Caco-2 (cell line): ENCODE measurements around the gene RTN4RL1. TPM values are rescaled to one million over a fixed set of nuclear protein-coding genes. Genes with fewer than 3 reads are reported as not detected.
A peak's percentile ranks its signal among the peaks of the same experiment; 100 is the strongest.

Source experiments
- BruUV-seq: library from RNA; stranded (reverse); fragments of 400-500 nt; replicated peaks from 2 replicates; lab custom pipeline; 2021; lab: Mats Ljungman, UMichigan
- CTCF ChIA-PET: fragments of 300-600 bp; sonication (Branson Sonifier 250); formaldehyde crosslinking; loops from one replicate; lab custom pipeline; 2022; ENCODE audit warnings: antibody characterized with exemption; lab: Charles Lee
- POLR2A ChIA-PET: fragments of 300-600 bp; sonication (Branson Sonifier 250); formaldehyde crosslinking; loops from one replicate; lab custom pipeline; 2022; ENCODE audit warnings: antibody characterized with exemption; lab: Charles Lee
- DNase-seq, 2 experiments: peaks; one replicate each; pipeline versions ENCODE4 v3.0.0 to v3.0.0-alpha.2; 2020 to 2022
- H3K27me3 ChIP-seq: replicated peaks from 2 replicates; pipeline ENCODE4 v1.6.0; 2011; ENCODE audit warnings: low read length; ENCODE audit not compliant: control insufficient read depth, insufficient read depth
- H3K36me3 ChIP-seq: 2 replicates; pipeline ENCODE4 v1.5.1; 2011; ENCODE audit warnings: low read length; ENCODE audit not compliant: control insufficient read depth, insufficient read depth
- H3K4me1 ChIP-seq: fragments of 250-450 bp; sonication (Bioruptor Pico); 2 replicates; pipeline ENCODE4 v1.5.1; 2020; ENCODE audit warnings: mild to moderate bottlenecking
- H3K4me3 ChIP-seq: 2 replicates; pipeline ENCODE4 v1.5.1; 2011; ENCODE audit warnings: low read depth, mild to moderate bottlenecking, control low read depth, low read length
- H3K9me3 ChIP-seq: fragments of 250-450 bp; sonication (Bioruptor Pico); 2 replicates; pipeline ENCODE4 v1.5.1; 2020; ENCODE audit warnings: mild to moderate bottlenecking, moderate library complexity
- H3K27ac Mint-ChIP-seq: one replicate; pipeline ENCODE4 v1.8.0; 2022; ENCODE audit warnings: mixed read lengths; ENCODE audit not compliant: unreplicated experiment
- H3K27me3 Mint-ChIP-seq: one replicate; pipeline ENCODE4 v1.8.0; 2022; ENCODE audit warnings: mixed read lengths; ENCODE audit not compliant: insufficient read depth, unreplicated experiment
- H3K36me3 Mint-ChIP-seq: one replicate; pipeline ENCODE4 v1.8.0; 2022; ENCODE audit warnings: mild to moderate bottlenecking, mixed read lengths; ENCODE audit not compliant: insufficient read depth, unreplicated experiment
- H3K4me1 Mint-ChIP-seq: one replicate; pipeline ENCODE4 v1.8.0; 2022; ENCODE audit warnings: low read depth, mixed read lengths; ENCODE audit not compliant: unreplicated experiment
- H3K4me3 Mint-ChIP-seq: one replicate; pipeline ENCODE4 v1.8.0; 2022; ENCODE audit warnings: mild to moderate bottlenecking, moderate library complexity, mixed read lengths; ENCODE audit not compliant: unreplicated experiment
- H3K9me3 Mint-ChIP-seq: one replicate; pipeline ENCODE4 v1.8.0; 2022; ENCODE audit warnings: mixed read lengths; ENCODE audit not compliant: unreplicated experiment
- intact Hi-C: fragments of 100-400 bp; cut with micrococcal nuclease; formaldehyde crosslinking; loops from one replicate; pipeline ENCODE4 v1.10.0; 2022; ENCODE audit not compliant: unreplicated experiment
- total RNA-seq: library from RNA; stranded (reverse); gene quantifications from 2 replicates; pipeline ENCODE4 v1.2.3, GENCODE V29; 2022
- TF ChIP-seq, protein P1 (sequence below), 2 experiments: fragments of 200-600 bp in 1 of 2; IDR thresholded peaks; 1 replicate in 1 of 2; 2 replicates in 1 of 2; pipeline versions ENCODE4 v1.5.1 to v1.8.0; 2011 to 2022; ENCODE audit warnings: antibody characterized with exemption in 1 of 2, control low read depth in 1 of 2, inconsistent platforms in 1 of 2, low read depth in 1 of 2, low read length in 1 of 2, mild to moderate bottlenecking in 1 of 2, moderate library complexity in 1 of 2; ENCODE audit not compliant: insufficient read depth in 1 of 2, severe bottlenecking in 1 of 2, unreplicated experiment in 1 of 2

Gene RTN4RL1
- total RNA-seq, 1 experiment from 2014 or later: 0.54 TPM

GRCh38 chr17:2059547-2060384 lies 34.6 kb upstream of the RTN4RL1 start:
- BruUV-seq: TSS peak; percentile 75
- H3K4me1 Mint-ChIP-seq: no peaks in the 10 kb centered on the region
- H3K4me3 ChIP-seq: no peak overlapping the region

GRCh38 chr17:2058586-2059546 lies 33.7 kb upstream of the RTN4RL1 start:
- TF ChIP-seq, protein P1, sequence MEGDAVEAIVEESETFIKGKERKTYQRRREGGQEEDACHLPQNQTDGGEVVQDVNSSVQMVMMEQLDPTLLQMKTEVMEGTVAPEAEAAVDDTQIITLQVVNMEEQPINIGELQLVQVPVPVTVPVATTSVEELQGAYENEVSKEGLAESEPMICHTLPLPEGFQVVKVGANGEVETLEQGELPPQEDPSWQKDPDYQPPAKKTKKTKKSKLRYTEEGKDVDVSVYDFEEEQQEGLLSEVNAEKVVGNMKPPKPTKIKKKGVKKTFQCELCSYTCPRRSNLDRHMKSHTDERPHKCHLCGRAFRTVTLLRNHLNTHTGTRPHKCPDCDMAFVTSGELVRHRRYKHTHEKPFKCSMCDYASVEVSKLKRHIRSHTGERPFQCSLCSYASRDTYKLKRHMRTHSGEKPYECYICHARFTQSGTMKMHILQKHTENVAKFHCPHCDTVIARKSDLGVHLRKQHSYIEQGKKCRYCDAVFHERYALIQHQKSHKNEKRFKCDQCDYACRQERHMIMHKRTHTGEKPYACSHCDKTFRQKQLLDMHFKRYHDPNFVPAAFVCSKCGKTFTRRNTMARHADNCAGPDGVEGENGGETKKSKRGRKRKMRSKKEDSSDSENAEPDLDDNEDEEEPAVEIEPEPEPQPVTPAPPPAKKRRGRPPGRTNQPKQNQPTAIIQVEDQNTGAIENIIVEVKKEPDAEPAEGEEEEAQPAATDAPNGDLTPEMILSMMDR (IDR thresholded peaks at IDR 0.05; ENCODE audit: insufficient read depth in 1 of 2, low read depth in 1 of 2, low read length in 1 of 2, severe bottlenecking in 1 of 2, unreplicated experiment in 1 of 2): no peak
- Mint-ChIP-seq H3K9me3 (no peaks in the 10 kb centered on the region), H3K4me1 (no peaks in the 10 kb centered on the region), H3K27ac (no peak overlapping the region), H3K36me3 (peaks cover 11% of the 10 kb centered on the region), H3K4me3 (no peak overlapping the region), H3K27me3 (no peaks in the 10 kb centered on the region)
- no peak overlapping the region for H3K4me3 ChIP-seq
- H3K27me3 ChIP-seq: no peaks in the 10 kb centered on the region
- H3K9me3 ChIP-seq: no peaks in the 10 kb centered on the region
- DNase-seq: no peak
- no peaks in the 10 kb centered on the region for H3K36me3 ChIP-seq
- intact Hi-C loops: loop anchor here (10.0 kb wide), 1 partner anchor 226 kb away; no protein-coding TSS in a partner anchor
- ChIA-PET POLR2A (no interaction called here), CTCF (interaction anchor here (0.5 to 1.1 kb wide), 3 partner anchors 8 to 603 kb away, joined by 3 read pairs; partner anchors contain the start of gene CRK)
- BruUV-seq: no TSS peak
- no peaks in the 10 kb centered on the region for H3K4me1 ChIP-seq

More at GRCh38 chr17:2059547-2060384, 34.6 kb upstream of the RTN4RL1 start:
- H3K27me3 ChIP-seq: no peaks in the 10 kb centered on the region
- H3K27ac Mint-ChIP-seq: no peak overlapping the region
- H3K27me3 Mint-ChIP-seq: no peaks in the 10 kb centered on the region
- H3K4me1 ChIP-seq: no peaks in the 10 kb centered on the region
- peaks cover 11% of the 10 kb centered on the region for H3K36me3 Mint-ChIP-seq
- ChIA-PET CTCF (interaction anchor here (0.8 to 1.0 kb wide), 2 partner anchors 9 kb away, joined by 6 to 7 read pairs; no protein-coding TSS in a partner anchor), POLR2A (no interaction called here)
- DNase-seq: no peak
- H3K4me3 Mint-ChIP-seq: no peak overlapping the region
- no peaks in the 10 kb centered on the region for H3K9me3 ChIP-seq
- H3K36me3 ChIP-seq: peaks cover 3% of the 10 kb centered on the region; the same call in 1 of the 2 replicates
- intact Hi-C loops: loop anchor here (10.0 kb wide), 1 partner anchor 225 kb away; no protein-coding TSS in a partner anchor
- TF ChIP-seq, protein P1 (IDR thresholded peaks at IDR 0.05; ENCODE audit: insufficient read depth in 1 of 2, low read depth in 1 of 2, low read length in 1 of 2, severe bottlenecking in 1 of 2, unreplicated experiment in 1 of 2): no peak
- no peaks in the 10 kb centered on the region for H3K9me3 Mint-ChIP-seq
